ENCODE measurements around the gene L3HYPDH.
A peak's percentile ranks its signal among the peaks of the same experiment; 100 is the strongest.

L3HYPDH gene

DNA sequence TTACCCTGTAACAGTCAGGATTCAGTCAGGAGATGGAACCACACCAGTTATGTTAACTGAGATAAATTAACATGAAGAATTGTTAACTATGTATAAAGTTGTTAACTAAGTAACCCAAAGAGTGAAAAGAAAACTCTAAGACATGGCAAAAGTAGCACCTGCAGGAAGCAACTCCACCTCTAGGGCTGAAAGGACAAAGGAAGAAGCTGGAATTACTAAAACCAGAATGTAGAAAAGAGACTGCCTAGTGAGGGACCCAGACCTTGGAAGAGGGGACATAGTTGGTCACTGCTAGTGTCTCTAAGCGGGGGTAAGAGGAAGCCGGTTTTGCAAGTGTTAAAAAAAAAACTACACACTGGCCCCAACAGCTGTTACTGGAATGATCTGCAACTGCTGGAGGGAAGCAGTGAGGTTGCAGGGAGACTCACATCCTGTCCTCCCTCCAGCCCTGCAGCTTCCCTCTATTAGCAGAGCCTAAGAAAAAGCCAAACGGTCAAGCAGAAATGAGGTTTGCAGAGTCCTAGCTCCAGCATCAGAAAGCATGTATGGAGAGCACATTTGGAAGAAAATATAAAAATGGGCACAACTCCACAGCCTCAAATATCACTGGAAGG, 58.8 kb downstream of the L3HYPDH start:
- H3K4me1 ChIP-seq = peaks cover 22% of the 10 kb centered on the region
- no peaks in the 10 kb centered on the region for H3K79me2 ChIP-seq
- H3K9me3 ChIP-seq (ENCODE audit: control insufficient read depth, low read length) = no peaks in the 10 kb centered on the region
- H3K4me2 ChIP-seq (ENCODE audit: low read length) = no peak overlapping the region
- no peak overlapping the region for H3K9ac ChIP-seq
- H3K27me3 ChIP-seq (ENCODE audit: control insufficient read depth, insufficient read depth, low read length) = no peaks in the 10 kb centered on the region
- no peak overlapping the region for H3K4me3 ChIP-seq (ENCODE audit: low read depth, low read length)
- H2AFZ ChIP-seq = no peak overlapping the region
- TF ChIP-seq, protein P1, sequence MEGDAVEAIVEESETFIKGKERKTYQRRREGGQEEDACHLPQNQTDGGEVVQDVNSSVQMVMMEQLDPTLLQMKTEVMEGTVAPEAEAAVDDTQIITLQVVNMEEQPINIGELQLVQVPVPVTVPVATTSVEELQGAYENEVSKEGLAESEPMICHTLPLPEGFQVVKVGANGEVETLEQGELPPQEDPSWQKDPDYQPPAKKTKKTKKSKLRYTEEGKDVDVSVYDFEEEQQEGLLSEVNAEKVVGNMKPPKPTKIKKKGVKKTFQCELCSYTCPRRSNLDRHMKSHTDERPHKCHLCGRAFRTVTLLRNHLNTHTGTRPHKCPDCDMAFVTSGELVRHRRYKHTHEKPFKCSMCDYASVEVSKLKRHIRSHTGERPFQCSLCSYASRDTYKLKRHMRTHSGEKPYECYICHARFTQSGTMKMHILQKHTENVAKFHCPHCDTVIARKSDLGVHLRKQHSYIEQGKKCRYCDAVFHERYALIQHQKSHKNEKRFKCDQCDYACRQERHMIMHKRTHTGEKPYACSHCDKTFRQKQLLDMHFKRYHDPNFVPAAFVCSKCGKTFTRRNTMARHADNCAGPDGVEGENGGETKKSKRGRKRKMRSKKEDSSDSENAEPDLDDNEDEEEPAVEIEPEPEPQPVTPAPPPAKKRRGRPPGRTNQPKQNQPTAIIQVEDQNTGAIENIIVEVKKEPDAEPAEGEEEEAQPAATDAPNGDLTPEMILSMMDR (IDR thresholded peaks at IDR 0.05) = no peak
- H3K36me3 ChIP-seq (ENCODE audit: control insufficient read depth, insufficient read depth, low read length) = no peaks in the 10 kb centered on the region
- peak overlapping the region; percentile 11 for H3K27ac ChIP-seq

DNA sequence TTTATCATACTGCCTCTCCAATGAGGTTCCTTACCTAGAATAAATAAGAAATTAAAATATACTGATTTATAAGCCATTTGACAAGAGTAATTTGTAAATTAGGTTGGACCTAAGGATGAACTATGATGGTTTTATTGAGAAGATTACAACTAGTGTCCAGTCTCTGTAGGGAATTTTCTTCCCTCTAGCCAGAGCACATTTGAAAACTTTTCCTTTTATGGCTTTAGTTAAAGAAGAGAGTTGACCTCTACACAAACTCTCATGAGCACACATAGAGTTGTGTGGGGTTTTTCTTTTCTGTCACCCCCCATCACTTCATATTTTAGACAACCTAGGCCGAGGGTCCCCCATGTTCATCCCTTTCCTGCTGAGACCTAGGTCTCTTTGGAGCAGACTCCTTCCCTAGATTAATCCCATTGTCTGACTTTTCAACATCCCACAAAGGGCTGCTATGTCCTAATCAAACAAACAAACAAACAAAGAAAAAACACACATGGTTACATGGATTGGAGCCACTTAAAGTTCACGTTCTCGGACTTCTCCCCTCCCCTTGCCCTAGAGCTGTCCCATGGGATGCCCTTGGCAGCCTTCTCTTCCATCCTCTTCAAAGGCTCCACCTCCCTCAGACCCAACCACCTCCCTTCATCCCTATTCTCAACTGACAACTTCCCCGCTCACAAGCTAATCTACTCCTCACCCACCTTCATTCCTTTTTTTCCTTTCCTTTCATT, 59.7 kb downstream of the L3HYPDH start:
- H3K27ac ChIP-seq = no peak overlapping the region
- H3K36me3 ChIP-seq (ENCODE audit: control insufficient read depth, insufficient read depth, low read length) = no peaks in the 10 kb centered on the region
- H3K27me3 ChIP-seq (ENCODE audit: control insufficient read depth, insufficient read depth, low read length) = no peaks in the 10 kb centered on the region
- H2AFZ ChIP-seq = no peak overlapping the region
- H3K4me2 ChIP-seq (ENCODE audit: low read length) = no peak overlapping the region
- no peak overlapping the region for H3K9ac ChIP-seq
- no peaks in the 10 kb centered on the region for H3K79me2 ChIP-seq
- peaks cover 22% of the 10 kb centered on the region for H3K4me1 ChIP-seq
- no peak overlapping the region for H3K4me3 ChIP-seq (ENCODE audit: low read depth, low read length)
- TF ChIP-seq, protein P1 (IDR thresholded peaks at IDR 0.05) = no peak
- H3K9me3 ChIP-seq (ENCODE audit: control insufficient read depth, low read length) = no peaks in the 10 kb centered on the region

Measured in parathyroid adenoma (tissue), 2 donors.